KOPT-K1 (cell line): ENCODE results near the gene HLF.

ENCODE experiments used
- H3K27ac ChIP-seq: fragments of 200-600 bp; sonication (generic); 2 replicates; pipeline ENCODE4 v1.5.1; 2016; ENCODE audit warnings: antibody characterized with exemption, mild to moderate bottlenecking, low read depth, low read length; ENCODE audit not compliant: poor library complexity, severe bottlenecking
- H3K36me3 ChIP-seq: fragments of 200-600 bp; sonication (generic); 2 replicates; pipeline ENCODE4 v1.5.1; 2017; ENCODE audit warnings: antibody characterized with exemption, mild to moderate bottlenecking, low read length, moderate library complexity; ENCODE audit not compliant: insufficient read depth
- H3K9me3 ChIP-seq: fragments of 200-600 bp; sonication (generic); 2 replicates; pipeline ENCODE4 v1.5.1; 2017; ENCODE audit warnings: antibody characterized with exemption, low read length, mild to moderate bottlenecking; ENCODE audit not compliant: insufficient read depth, poor library complexity, severe bottlenecking

HLF gene

GRCh38 chr17:55279203-55279602, 14.4 kb downstream of the HLF start:
- Histone ChIP-seq H3K9me3 (no peaks in the 10 kb centered on the region), H3K36me3 (no peaks in the 10 kb centered on the region), H3K27ac (no peak overlapping the region)

DNA sequence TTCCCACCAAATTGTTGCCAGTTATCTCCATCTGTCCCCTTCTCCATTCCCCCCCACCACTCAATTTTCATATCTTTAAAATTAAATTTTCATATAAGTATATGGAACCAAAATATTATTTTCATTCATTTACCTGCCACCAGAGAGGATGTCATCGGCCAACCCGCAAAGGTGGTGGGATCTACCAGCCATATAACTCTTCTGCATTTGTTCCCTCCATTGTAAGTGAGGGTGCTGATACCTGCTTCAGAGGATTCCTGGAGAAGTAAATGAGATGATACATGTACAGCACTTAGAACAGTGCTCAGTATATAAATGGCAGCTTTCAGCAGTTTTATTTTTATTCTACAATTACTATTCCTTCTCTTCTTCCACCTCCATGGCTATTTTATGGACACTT, 15.0 kb downstream of the HLF start:
- Histone ChIP-seq H3K27ac (no peak overlapping the region), H3K9me3 (no peaks in the 10 kb centered on the region), H3K36me3 (no peaks in the 10 kb centered on the region)

DNA sequence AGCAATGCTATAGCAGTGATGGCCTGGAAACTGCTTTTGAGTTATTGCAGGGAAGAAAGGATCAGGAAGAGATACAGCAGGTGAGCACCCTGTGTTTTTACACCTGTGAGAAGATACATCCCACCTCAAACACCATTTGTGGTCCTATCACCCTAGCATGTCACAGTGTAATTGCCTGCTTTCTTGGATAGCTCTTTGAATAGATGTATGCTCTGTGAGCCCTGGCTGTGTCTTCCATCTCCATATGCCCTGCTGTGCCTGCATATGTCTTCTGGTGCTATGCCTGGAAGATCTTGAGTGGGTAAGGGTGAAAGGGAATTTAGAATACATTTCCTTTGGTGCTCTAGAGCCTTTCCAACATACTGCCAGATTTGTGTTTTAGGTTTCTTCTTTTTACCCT, 15.5 kb downstream of the HLF start:
- Histone ChIP-seq H3K9me3 (no peaks in the 10 kb centered on the region), H3K36me3 (no peaks in the 10 kb centered on the region), H3K27ac (no peak overlapping the region)

GRCh38 chr17:55281649-55282378, 17.1 kb downstream of the HLF start:
- no peaks in the 10 kb centered on the region for H3K36me3 ChIP-seq
- no peak overlapping the region for H3K27ac ChIP-seq
- H3K9me3 ChIP-seq, result no peaks in the 10 kb centered on the region

DNA sequence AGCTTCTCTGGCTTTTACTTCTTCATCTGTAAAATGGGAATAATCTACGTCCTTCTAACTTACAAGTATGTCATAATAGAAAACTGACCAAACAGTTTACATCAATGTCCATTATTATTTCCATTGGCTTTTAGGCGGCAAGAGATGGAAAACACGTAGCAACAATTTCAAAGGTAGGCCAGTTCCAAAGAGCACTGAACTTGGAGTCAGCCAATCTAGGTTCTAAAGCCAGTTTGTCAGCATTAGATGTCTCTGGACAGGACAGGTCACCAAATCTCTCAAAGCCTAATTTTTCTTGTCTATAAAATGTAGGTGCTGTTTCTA, 17.6 kb downstream of the HLF start:
- H3K36me3 ChIP-seq, result no peaks in the 10 kb centered on the region
- no peak overlapping the region for H3K27ac ChIP-seq

GRCh38 chr17:55282741-55283140, 18.0 kb downstream of the HLF start:
- Histone ChIP-seq H3K27ac (no peak overlapping the region), H3K9me3 (no peaks in the 10 kb centered on the region), H3K36me3 (no peaks in the 10 kb centered on the region)

More for the DNA sequence above, 17.6 kb downstream of the HLF start:
- H3K9me3 ChIP-seq, result no peaks in the 10 kb centered on the region

GRCh38 chr17:55283256-55283965, 18.7 kb downstream of the HLF start:
- Histone ChIP-seq H3K27ac (no peak overlapping the region), H3K36me3 (no peaks in the 10 kb centered on the region), H3K9me3 (no peaks in the 10 kb centered on the region)

DNA sequence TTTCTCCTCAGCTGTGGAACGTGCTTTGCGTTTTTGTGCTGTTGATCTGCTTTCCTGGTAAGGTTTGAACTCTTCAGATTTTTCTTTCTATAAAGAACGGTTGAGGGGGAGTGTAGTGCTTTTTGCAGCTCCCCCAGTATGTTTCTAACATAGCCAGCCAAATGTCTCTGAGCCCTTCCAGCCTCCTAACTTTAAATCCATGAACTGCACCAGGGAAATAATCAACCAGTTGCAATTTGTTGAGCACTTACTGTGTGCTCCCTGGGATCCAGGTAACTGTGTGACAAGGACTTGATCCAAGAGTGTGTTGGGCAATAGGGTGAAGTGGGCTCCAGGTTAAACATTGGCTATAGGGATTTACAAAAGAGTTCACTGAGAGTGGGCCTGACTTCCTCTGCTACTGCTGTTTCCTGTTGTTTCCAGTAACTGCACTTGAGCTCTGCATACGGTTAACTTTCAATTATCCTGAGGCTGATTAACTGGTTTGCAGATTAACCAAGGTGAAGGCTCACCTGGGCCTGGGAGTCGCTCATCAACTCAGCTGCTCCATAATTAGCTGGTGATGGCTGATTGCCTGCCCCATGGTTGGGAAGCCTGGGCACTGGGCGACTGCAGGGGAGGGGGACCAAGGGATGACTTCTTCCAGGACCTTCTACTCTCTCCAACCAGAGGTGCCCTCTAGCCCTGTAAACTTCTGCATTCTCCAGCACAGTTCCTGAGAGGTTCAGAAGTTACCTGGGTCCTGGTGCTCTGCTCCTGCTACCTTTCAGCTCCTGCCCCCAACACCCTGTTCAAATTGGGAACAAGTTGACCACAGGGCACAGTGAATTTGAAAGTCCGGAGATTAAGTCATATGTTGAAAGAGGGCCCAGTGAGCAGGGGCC, 19.5 kb downstream of the HLF start:
- Histone ChIP-seq H3K27ac (peak overlapping the region; percentile 6), H3K36me3 (no peaks in the 10 kb centered on the region), H3K9me3 (no peaks in the 10 kb centered on the region)

GRCh38 chr17:55284944-55285339, 20.2 kb downstream of the HLF start:
- no peak overlapping the region for H3K27ac ChIP-seq
- H3K36me3 ChIP-seq, result no peaks in the 10 kb centered on the region
- H3K9me3 ChIP-seq, result no peaks in the 10 kb centered on the region

GRCh38 chr17:55285340-55286301, 20.9 kb downstream of the HLF start:
- no peak overlapping the region for H3K27ac ChIP-seq
- H3K36me3 ChIP-seq, result no peaks in the 10 kb centered on the region
- H3K9me3 ChIP-seq, result no peaks in the 10 kb centered on the region

- H3K9me3 ChIP-seq, result no peaks in the 10 kb centered on the region
Measured at GRCh38 chr17:55286681-55287589, 22.2 kb downstream of the HLF start.

DNA sequence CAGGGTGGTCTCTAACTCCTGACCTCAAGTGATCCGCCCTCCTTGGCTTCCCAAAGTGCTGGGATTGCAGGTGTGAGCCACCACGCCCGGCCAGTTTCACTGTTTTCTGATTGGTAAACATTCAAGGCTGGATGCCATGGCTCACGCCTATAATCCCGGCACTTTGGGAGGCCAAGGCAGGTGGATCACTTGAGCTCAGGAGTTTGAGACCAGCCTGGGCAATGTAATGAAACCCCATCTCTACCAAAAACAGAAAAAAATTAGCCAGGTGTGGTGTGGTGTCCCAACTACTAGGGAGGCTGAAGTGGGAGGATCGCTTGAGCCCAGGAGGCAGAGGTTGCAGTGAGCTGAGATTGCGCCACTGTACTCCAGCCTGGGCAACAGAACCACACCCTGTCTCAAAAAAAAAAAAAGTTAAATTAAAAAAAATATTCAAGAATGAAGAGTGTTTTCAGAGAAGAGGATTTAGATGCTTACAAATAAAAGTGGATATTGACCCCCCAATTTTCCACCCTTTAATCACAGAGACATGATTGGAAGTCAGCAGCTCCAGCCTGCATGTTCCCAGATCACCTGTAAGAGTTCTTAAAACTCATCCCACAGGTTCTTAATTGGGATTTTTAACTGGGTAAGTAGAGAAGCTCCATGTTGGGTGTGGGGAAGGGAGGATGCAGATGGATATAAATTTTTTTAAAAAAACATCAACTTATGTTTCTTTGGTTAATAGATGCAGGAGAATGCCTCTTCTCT, 23.8 kb downstream of the HLF start:
- H3K27ac ChIP-seq, result no peak overlapping the region
- H3K36me3 ChIP-seq, result no peaks in the 10 kb centered on the region
- H3K9me3 ChIP-seq, result no peaks in the 10 kb centered on the region

More at GRCh38 chr17:55286681-55287589, 22.2 kb downstream of the HLF start:
- no peaks in the 10 kb centered on the region for H3K36me3 ChIP-seq
- H3K27ac ChIP-seq, result no peak overlapping the region

- Histone ChIP-seq H3K36me3 (no peaks in the 10 kb centered on the region), H3K27ac (no peak overlapping the region), H3K9me3 (no peaks in the 10 kb centered on the region)
Measured at GRCh38 chr17:55289106-55289446, 24.3 kb downstream of the HLF start.
